Ishikawa (cell line): Measurements from ENCODE around the gene MEP1A.

Experiments used
- CEBPB ChIP-seq: IDR thresholded peaks from 2 replicates; pipeline ENCODE4 v1.6.1; 2012
- CREB1 ChIP-seq: IDR thresholded peaks from 2 replicates; pipeline ENCODE4 v1.6.1; 2012; ENCODE audit warnings: low read depth
- EP300 ChIP-seq: IDR thresholded peaks from 2 replicates; pipeline ENCODE4 v1.6.1; 2012; ENCODE audit warnings: borderline replicate concordance
- FOXM1 ChIP-seq: IDR thresholded peaks from 2 replicates; pipeline ENCODE4 v1.6.1; 2012; ENCODE audit warnings: low read depth, borderline replicate concordance
- MAX ChIP-seq: IDR thresholded peaks from 2 replicates; pipeline ENCODE4 v1.6.1; 2012
- NFIC ChIP-seq: IDR thresholded peaks from 2 replicates; pipeline ENCODE4 v1.6.1; 2012
- RAD21 ChIP-seq: IDR thresholded peaks from 2 replicates; pipeline ENCODE4 v1.6.1; 2012; ENCODE audit warnings: low read depth
- REST ChIP-seq: IDR thresholded peaks from 2 replicates; pipeline ENCODE4 v1.6.1; 2012; ENCODE audit warnings: low read depth, mild to moderate bottlenecking
- TAF1 ChIP-seq: IDR thresholded peaks from 2 replicates; pipeline ENCODE4 v1.6.1; 2012; ENCODE audit warnings: low read depth, mild to moderate bottlenecking
- TCF12 ChIP-seq: IDR thresholded peaks from 2 replicates; pipeline ENCODE4 v1.6.1; 2012; ENCODE audit warnings: low read depth
- TEAD4 ChIP-seq: IDR thresholded peaks from 2 replicates; pipeline ENCODE4 v1.6.1; 2012
- USF1 ChIP-seq: IDR thresholded peaks from 2 replicates; pipeline ENCODE4 v1.6.1; 2012
- YY1 ChIP-seq: IDR thresholded peaks from 2 replicates; pipeline ENCODE4 v1.6.1; 2012; ENCODE audit warnings: low read depth
- ZBTB7A ChIP-seq: IDR thresholded peaks from 2 replicates; pipeline ENCODE4 v1.6.1; 2012; ENCODE audit warnings: low read depth

- no peak for TF ChIP-seq NFIC
- TF ChIP-seq TAF1: no peak
- TF ChIP-seq REST: no peak
- no peak for TF ChIP-seq USF1
- no peak for TF ChIP-seq MAX
- no peak for TF ChIP-seq TCF12
- no peak for TF ChIP-seq YY1
- no peak for TF ChIP-seq TEAD4
- TF ChIP-seq EP300: no peak
- no peak for TF ChIP-seq RAD21
- TF ChIP-seq CEBPB: no peak
- TF ChIP-seq ZBTB7A: no peak
- no peak for TF ChIP-seq FOXM1
- TF ChIP-seq CREB1: no peak
Measured at GRCh38 chr6:46772762-46773161, 20.4 kb upstream of the MEP1A start.
